ENCODE results near the gene MIB1. TPM values are rescaled to one million over a fixed set of nuclear protein-coding genes. Genes with fewer than 3 reads are reported as not detected.

The MIB1 gene
- total and polyA plus RNA-seq, 9 of the 15 experiments (the other 6 are each of a cell fraction or from before 2014, with no cell fraction given) = 7.2 to 43.8 (median 23.2) TPM

DNA sequence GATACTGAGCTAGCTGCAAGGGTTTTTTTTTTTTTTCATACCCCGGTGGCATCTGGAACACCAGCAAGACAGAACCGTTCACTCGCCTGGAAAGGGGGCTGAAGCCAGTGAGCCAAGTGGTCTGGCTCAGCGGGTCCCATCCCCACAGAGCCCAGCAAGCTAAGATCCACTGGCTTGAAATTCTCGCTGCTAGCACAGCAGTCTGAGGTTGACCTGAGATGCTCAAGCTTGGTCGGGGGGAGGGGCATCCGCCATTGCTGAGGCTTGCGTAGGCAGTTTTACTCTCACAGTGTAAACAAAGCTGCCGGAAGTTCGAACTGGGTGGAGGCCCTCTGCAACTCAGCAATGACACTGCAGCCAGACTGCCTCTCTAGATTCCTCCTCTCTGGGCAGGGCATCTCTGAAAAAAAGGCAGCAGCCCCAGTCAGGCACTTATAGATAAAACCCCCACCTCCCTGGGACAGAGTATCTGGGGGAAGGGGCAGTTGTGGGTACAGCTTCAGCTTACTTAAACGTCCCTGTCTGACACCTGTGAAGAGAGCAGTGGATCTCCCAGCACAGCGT lies 5.1 kb upstream of the MIB1 start:
- FAIRE-seq (peak; percentile 83), ATAC-seq (peak; percentile 82), DNase-seq (ENCODE audit: extremely low read depth in 1 of 4, low spot score in 3 of 4) (peak; percentile 54 to 95 (median 66))
- Histone ChIP-seq H4K20me1 (replicated peaks; ENCODE audit: control insufficient read depth, insufficient read depth, low read length) (no peaks in the 10 kb centered on the region), H3K27ac (ENCODE audit: extremely low read depth, low read depth, low read length) (peak overlapping the region; percentile 87), H3K79me2 (ENCODE audit: control insufficient read depth, insufficient read depth, low read length) (no peaks in the 10 kb centered on the region), H2AFZ (ENCODE audit: low read depth, low read length) (peak overlapping the region; percentile 94), H3K4me1 (replicated peaks in 1 of 2; ENCODE audit: control insufficient read depth in 2 of 2, insufficient read depth in 2 of 2, low read length in 2 of 2) (peaks cover 8 to 16% of the 10 kb centered on the region in 2 experiments; a peak in 4 of 5 replicates), H3K9me3 (replicated peaks; ENCODE audit: control insufficient read depth, insufficient read depth, low read depth, low read length) (no peaks in the 10 kb centered on the region; the same call in 1 of the 2 replicates), H3K36me3 (ENCODE audit: control insufficient read depth, insufficient read depth, low read length) (no peaks in the 10 kb centered on the region), H3K27me3 (ENCODE audit: control insufficient read depth in 2 of 2, insufficient read depth in 2 of 2, low read length in 2 of 2) (no peaks in the 10 kb centered on the region), H3K4me2 (ENCODE audit: insufficient read depth, low read length) (peak overlapping the region; percentile 73), H3K4me3 (peak overlapping the region; percentile 23), H3K9ac (ENCODE audit: insufficient read depth in 1 of 2, low read depth in 2 of 2, low read length in 2 of 2) (peak overlapping the region; percentile 60 to 78; a peak in 3 of 4 replicates), H3K9me1 (ENCODE audit: control insufficient read depth, insufficient read depth, low read length) (no peaks in the 10 kb centered on the region)
- 4% methylated on average over 12 of the region's 12 CpGs for WGBS (ENCODE audit: insufficient coverage, low coverage, missing lambda C conversion rate)
- ChIA-PET CTCF (ENCODE audit: low intra/inter-chr PET ratio) (no interaction called here), POLR2A (interaction anchor here (0.9 kb wide), 1 partner anchor 135 kb away, joined by 3 read pairs; the partner anchor contains the start of gene ESCO1)
- in situ Hi-C loops (cut with MboI) = no loop called here
- intact Hi-C loops (cut with micrococcal nuclease) = no loop called here
- BruUV-seq (replicated peaks) = no TSS peak
- TF ChIP-seq ZFP36 (IDR thresholded peaks at IDR 0.05; ENCODE audit: low read depth, low read length, partially characterized antibody) (peak; percentile 84), XRCC4 (IDR thresholded peaks at IDR 0.05; ENCODE audit: extremely low read depth, insufficient read depth, insufficient read length) (no peak), CREM (IDR thresholded peaks at IDR 0.05; ENCODE audit: low read depth) (peak; percentile 84), STAT5A (IDR thresholded peaks at IDR 0.05; ENCODE audit: borderline replicate concordance, low read length) (peak; percentile 52), POLR2G (IDR thresholded peaks at IDR 0.05; ENCODE audit: low read depth, low read length) (peak; percentile 64), KLF13 (tag; IDR thresholded peaks at IDR 0.05; ENCODE audit: borderline replicate concordance, low read depth) (no peak), MAFK (IDR thresholded peaks at IDR 0.05; ENCODE audit: low read length) (peak; percentile 68), MEIS2 (IDR thresholded peaks at IDR 0.05; ENCODE audit: partially characterized antibody) (peak; percentile 47)
- TF ChIP-seq, protein P1, sequence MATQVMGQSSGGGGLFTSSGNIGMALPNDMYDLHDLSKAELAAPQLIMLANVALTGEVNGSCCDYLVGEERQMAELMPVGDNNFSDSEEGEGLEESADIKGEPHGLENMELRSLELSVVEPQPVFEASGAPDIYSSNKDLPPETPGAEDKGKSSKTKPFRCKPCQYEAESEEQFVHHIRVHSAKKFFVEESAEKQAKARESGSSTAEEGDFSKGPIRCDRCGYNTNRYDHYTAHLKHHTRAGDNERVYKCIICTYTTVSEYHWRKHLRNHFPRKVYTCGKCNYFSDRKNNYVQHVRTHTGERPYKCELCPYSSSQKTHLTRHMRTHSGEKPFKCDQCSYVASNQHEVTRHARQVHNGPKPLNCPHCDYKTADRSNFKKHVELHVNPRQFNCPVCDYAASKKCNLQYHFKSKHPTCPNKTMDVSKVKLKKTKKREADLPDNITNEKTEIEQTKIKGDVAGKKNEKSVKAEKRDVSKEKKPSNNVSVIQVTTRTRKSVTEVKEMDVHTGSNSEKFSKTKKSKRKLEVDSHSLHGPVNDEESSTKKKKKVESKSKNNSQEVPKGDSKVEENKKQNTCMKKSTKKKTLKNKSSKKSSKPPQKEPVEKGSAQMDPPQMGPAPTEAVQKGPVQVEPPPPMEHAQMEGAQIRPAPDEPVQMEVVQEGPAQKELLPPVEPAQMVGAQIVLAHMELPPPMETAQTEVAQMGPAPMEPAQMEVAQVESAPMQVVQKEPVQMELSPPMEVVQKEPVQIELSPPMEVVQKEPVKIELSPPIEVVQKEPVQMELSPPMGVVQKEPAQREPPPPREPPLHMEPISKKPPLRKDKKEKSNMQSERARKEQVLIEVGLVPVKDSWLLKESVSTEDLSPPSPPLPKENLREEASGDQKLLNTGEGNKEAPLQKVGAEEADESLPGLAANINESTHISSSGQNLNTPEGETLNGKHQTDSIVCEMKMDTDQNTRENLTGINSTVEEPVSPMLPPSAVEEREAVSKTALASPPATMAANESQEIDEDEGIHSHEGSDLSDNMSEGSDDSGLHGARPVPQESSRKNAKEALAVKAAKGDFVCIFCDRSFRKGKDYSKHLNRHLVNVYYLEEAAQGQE (IDR thresholded peaks at IDR 0.05; ENCODE audit: borderline replicate concordance) = peak; percentile 6; the same call in 1 of the 2 replicates
- TF ChIP-seq, protein P1 (CRISPR knock-in tag; IDR thresholded peaks at IDR 0.05; ENCODE audit: low read depth) = no peak
- TF ChIP-seq, protein P2, sequence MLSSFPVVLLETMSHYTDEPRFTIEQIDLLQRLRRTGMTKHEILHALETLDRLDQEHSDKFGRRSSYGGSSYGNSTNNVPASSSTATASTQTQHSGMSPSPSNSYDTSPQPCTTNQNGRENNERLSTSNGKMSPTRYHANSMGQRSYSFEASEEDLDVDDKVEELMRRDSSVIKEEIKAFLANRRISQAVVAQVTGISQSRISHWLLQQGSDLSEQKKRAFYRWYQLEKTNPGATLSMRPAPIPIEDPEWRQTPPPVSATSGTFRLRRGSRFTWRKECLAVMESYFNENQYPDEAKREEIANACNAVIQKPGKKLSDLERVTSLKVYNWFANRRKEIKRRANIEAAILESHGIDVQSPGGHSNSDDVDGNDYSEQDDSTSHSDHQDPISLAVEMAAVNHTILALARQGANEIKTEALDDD (IDR thresholded peaks at IDR 0.05) = 0 out of 2 replicates have a peak, but pooled peaks have one; percentile 11
- TF ChIP-seq, protein P3, sequence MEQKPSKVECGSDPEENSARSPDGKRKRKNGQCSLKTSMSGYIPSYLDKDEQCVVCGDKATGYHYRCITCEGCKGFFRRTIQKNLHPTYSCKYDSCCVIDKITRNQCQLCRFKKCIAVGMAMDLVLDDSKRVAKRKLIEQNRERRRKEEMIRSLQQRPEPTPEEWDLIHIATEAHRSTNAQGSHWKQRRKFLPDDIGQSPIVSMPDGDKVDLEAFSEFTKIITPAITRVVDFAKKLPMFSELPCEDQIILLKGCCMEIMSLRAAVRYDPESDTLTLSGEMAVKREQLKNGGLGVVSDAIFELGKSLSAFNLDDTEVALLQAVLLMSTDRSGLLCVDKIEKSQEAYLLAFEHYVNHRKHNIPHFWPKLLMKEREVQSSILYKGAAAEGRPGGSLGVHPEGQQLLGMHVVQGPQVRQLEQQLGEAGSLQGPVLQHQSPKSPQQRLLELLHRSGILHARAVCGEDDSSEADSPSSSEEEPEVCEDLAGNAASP (IDR thresholded peaks at IDR 0.05) = 0 out of 2 replicates have a peak, but pooled peaks have one; percentile 35
